B cell (primary cell): ENCODE measurements around the gene AUNIP. TPM values are rescaled to one million over a fixed set of nuclear protein-coding genes. Genes with fewer than 3 reads are reported as not detected.

ENCODE experiments used
- ATAC-seq: fragments of 200-7000 bp; cut with Tn5 transposase; one replicate; pipeline ENCODE4 v1.10.0; 2021; ENCODE audit warnings: low read depth, mild to moderate bottlenecking, moderate number of reproducible peaks, moderate library complexity
- CTCF ChIA-PET: fragments of 350-600 bp; sonication (Branson Sonifier 250); formaldehyde crosslinking; loops from one replicate; lab custom pipeline; 2021; ENCODE audit warnings: antibody characterized with exemption, inconsistent platforms; lab: Charles Lee
- POLR2A ChIA-PET: fragments of 350-600 bp; sonication (Branson Sonifier 250); formaldehyde crosslinking; loops from one replicate; lab custom pipeline; 2021; ENCODE audit warnings: antibody characterized with exemption; lab: Charles Lee
- DNase-seq: peaks from one replicate; pipeline ENCODE4 v3.0.0; 2013
- H2AFZ ChIP-seq: 2 replicates; pipeline ENCODE4 v1.6.1; 2012; ENCODE audit warnings: mild to moderate bottlenecking, low read depth, low read length; ENCODE audit not compliant: insufficient read depth, poor library complexity, severe bottlenecking
- H3K27ac ChIP-seq, 2 donors: 1 replicate in 1 of 2; 2 replicates in 1 of 2; pipeline ENCODE4 v1.5.1; 2012 to 2013; ENCODE audit warnings: low read length in 2 of 2, mild to moderate bottlenecking in 2 of 2, moderate library complexity in 1 of 2
- H3K27me3 ChIP-seq, 4 experiments: fragments of 200-600 bp in 1 of 4; sonication (generic) in 1 of 4; replicated peaks in 1 of 4; 1 replicate in 2 of 4; 2 replicates in 2 of 4; pipeline versions ENCODE4 v1.6.1 to v1.7.0; 2013 to 2016; ENCODE audit warnings: low read length in 3 of 4, mild to moderate bottlenecking in 2 of 4, mixed read lengths in 1 of 4, moderate library complexity in 1 of 4; ENCODE audit not compliant: insufficient read depth in 4 of 4, control insufficient read depth in 3 of 4; ENCODE audit errors: control extremely low read depth in 1 of 4
- H3K36me3 ChIP-seq, 2 experiments: replicated peaks in 1 of 2; 1 replicate in 1 of 2; 2 replicates in 1 of 2; pipeline versions ENCODE4 v1.6.1 to v1.7.1; 2013; ENCODE audit warnings: low read length in 1 of 2; ENCODE audit not compliant: insufficient read depth in 2 of 2, control insufficient read depth in 1 of 2; ENCODE audit errors: control extremely low read depth in 1 of 2, extremely low read depth in 1 of 2
- H3K4me1 ChIP-seq, 2 donors: fragments of 200-600 bp in 1 of 2; sonication (generic) in 1 of 2; 1 replicate in 1 of 2; 2 replicates in 1 of 2; pipeline versions ENCODE4 v1.5.1 to v1.6.1; 2013 to 2017; ENCODE audit warnings: low read length in 2 of 2; ENCODE audit not compliant: control insufficient read depth in 2 of 2, insufficient read depth in 2 of 2
- H3K4me2 ChIP-seq: replicated peaks from 2 replicates; pipeline ENCODE3; 2012; ENCODE audit warnings: mild to moderate bottlenecking, low read depth, low read length; ENCODE audit not compliant: poor library complexity, severe bottlenecking
- H3K4me3 ChIP-seq, 5 experiments: fragments of 200-600 bp in 1 of 5; sonication (generic) in 1 of 5; 1 replicate in 3 of 5; 2 replicates in 2 of 5; pipeline versions ENCODE4 v1.5.1 to v1.7.0; 2011 to 2016; ENCODE audit warnings: low read length in 4 of 5, mild to moderate bottlenecking in 4 of 5, low read depth in 2 of 5, control low read depth in 1 of 5, moderate library complexity in 1 of 5; ENCODE audit not compliant: insufficient read depth in 1 of 5; ENCODE audit errors: control extremely low read depth in 1 of 5, extremely low read depth in 1 of 5
- H3K79me2 ChIP-seq: fragments of 200-600 bp; sonication (generic); one replicate; pipeline ENCODE4 v1.6.0; 2016; ENCODE audit warnings: low read length; ENCODE audit not compliant: control insufficient read depth, insufficient read depth
- H3K9ac ChIP-seq: fragments of 200-600 bp; sonication (generic); 2 replicates; pipeline ENCODE4 v1.6.1; 2017; ENCODE audit warnings: mild to moderate bottlenecking, low read length, moderate library complexity
- H3K9me3 ChIP-seq, 3 donors: one replicate each; pipeline versions ENCODE4 v1.6.1 to v1.7.1; 2013; ENCODE audit warnings: low read length in 2 of 3; ENCODE audit not compliant: control insufficient read depth in 2 of 3, insufficient read depth in 1 of 3; ENCODE audit errors: control extremely low read depth in 1 of 3
- H4K20me1 ChIP-seq: 2 replicates; pipeline ENCODE4 v1.6.0; 2012; ENCODE audit warnings: mild to moderate bottlenecking, low read length; ENCODE audit not compliant: insufficient read depth, control insufficient read depth, poor library complexity, severe bottlenecking
- H3K27ac Mint-ChIP-seq: one replicate; pipeline ENCODE4 v1.8.0; 2021; ENCODE audit warnings: mixed read lengths
- H3K27me3 Mint-ChIP-seq: one replicate; pipeline ENCODE4 v1.8.0; 2021; ENCODE audit warnings: mixed read lengths
- H3K4me1 Mint-ChIP-seq: one replicate; pipeline ENCODE4 v1.8.0; 2021; ENCODE audit warnings: mixed read lengths
- H3K4me3 Mint-ChIP-seq: one replicate; pipeline ENCODE4 v1.8.0; 2021; ENCODE audit warnings: mixed read lengths
- H3K9me3 Mint-ChIP-seq: one replicate; pipeline ENCODE4 v1.8.0; 2022; ENCODE audit warnings: mixed read lengths; ENCODE audit not compliant: insufficient read depth
- CTCF ChIP-seq: fragments of 200-600 bp; IDR thresholded peaks from one replicate; pipeline ENCODE4 v1.8.0; 2022; ENCODE audit warnings: antibody characterized with exemption, mild to moderate bottlenecking
- EZH2 ChIP-seq: IDR thresholded peaks from 2 replicates; pipeline ENCODE4 v1.6.1; 2012; ENCODE audit warnings: borderline replicate concordance, low read depth, mild to moderate bottlenecking, moderate library complexity, low read length; ENCODE audit not compliant: insufficient read depth, poor library complexity, severe bottlenecking
- WGBS: methylation state at CpG from one replicate; pipeline ENCODE4 v1.1.5; 2013; ENCODE audit warnings: missing lambda C conversion rate; ENCODE audit not compliant: insufficient coverage; 5-methylcytosine and 5-hydroxymethylcytosine counted together
- intact Hi-C: fragments of 100-400 bp; cut with micrococcal nuclease; formaldehyde crosslinking; loops from one replicate; pipeline ENCODE4 v1.10.0; 2022
- polyA plus RNA-seq: library from polyadenylated mRNA; depleted of rRNA; stranded (reverse); fragments of >200 nt; gene quantifications from 2 replicates; pipeline ENCODE4 v1.2.3, GENCODE V29; 2012
- total RNA-seq, 2 donors: library from RNA; stranded (reverse); fragments of 120-200 nt in 1 of 2; gene quantifications; 1 replicate in 1 of 2; 2 replicates in 1 of 2; pipeline versions ENCODE4 v1.2.3 to v1.2.4, GENCODE V29; 2013 to 2022

AUNIP gene
- total and polyA plus RNA-seq, 2 donors (not counting 1 experiment from before 2014, with no cell fraction given) = 0.27 TPM; not detected in 1

GRCh38 chr1:25798666-25799351 is 60.4 kb downstream of the AUNIP start:
- H3K79me2 ChIP-seq = peaks cover 4% of the 10 kb centered on the region
- peaks cover 13 to 21% of the 10 kb centered on the region in 2 donors for H3K4me1 ChIP-seq
- 89% methylated on average over 5 of the region's 8 CpGs for WGBS
- H3K4me2 ChIP-seq = no peak overlapping the region
- ATAC-seq (no peak), DNase-seq (no peak)
- Mint-ChIP-seq H3K4me3 (peak overlapping the region; percentile 72), H3K27me3 (no peaks in the 10 kb centered on the region), H3K4me1 (peaks cover 27% of the 10 kb centered on the region), H3K9me3 (no peaks in the 10 kb centered on the region), H3K27ac (no peak overlapping the region)
- intact Hi-C loops = loop anchor here (5.0 kb wide), 2 partner anchors 252 to 297 kb away; no protein-coding TSS in a partner anchor
- no peak overlapping the region for H2AFZ ChIP-seq
- no peak overlapping the region for H3K9ac ChIP-seq
- H3K27me3 ChIP-seq = peaks cover 0 to 4% (median 0%) of the 10 kb centered on the region in 4 experiments
- POLR2A ChIA-PET = no interaction called here
- H3K36me3 ChIP-seq = no peaks in the 10 kb centered on the region
- no peak for TF ChIP-seq EZH2
- TF ChIP-seq CTCF = no peak
- H3K27ac ChIP-seq = no peak overlapping the region
- CTCF ChIA-PET = interaction anchor here (1.2 to 3.3 kb wide), 3 partner anchors 10 to 190 kb away, joined by 3 to 13 read pairs (median 6); no protein-coding TSS in a partner anchor
- H3K4me3 ChIP-seq = no peak overlapping the region
- H4K20me1 ChIP-seq = no peaks in the 10 kb centered on the region
- H3K9me3 ChIP-seq = no peaks in the 10 kb centered on the region

GRCh38 chr1:25797939-25798338 is 61.3 kb downstream of the AUNIP start:
- Histone ChIP-seq H3K36me3 (no peaks in the 10 kb centered on the region), H3K4me2 (no peak overlapping the region), H3K9ac (no peak overlapping the region), H3K4me1 (peaks cover 10 to 21% of the 10 kb centered on the region in 2 donors), H3K79me2 (peaks cover 4% of the 10 kb centered on the region), H2AFZ (no peak overlapping the region), H4K20me1 (no peaks in the 10 kb centered on the region), H3K9me3 (no peaks in the 10 kb centered on the region), H3K4me3 (no peak overlapping the region), H3K27ac (no peak overlapping the region), H3K27me3 (peaks cover 0 to 4% (median 0%) of the 10 kb centered on the region in 4 experiments)
- CTCF ChIA-PET = interaction anchor here (0.9 to 3.3 kb wide), 2 partner anchors 184 to 189 kb away, joined by 3 to 13 read pairs; no protein-coding TSS in a partner anchor
- 93% methylated on average over 7 of the region's 8 CpGs for WGBS
- Mint-ChIP-seq H3K27me3 (no peaks in the 10 kb centered on the region), H3K4me3 (no peak overlapping the region), H3K9me3 (no peaks in the 10 kb centered on the region), H3K4me1 (peaks cover 25% of the 10 kb centered on the region), H3K27ac (no peak overlapping the region)
- no peak for TF ChIP-seq EZH2
- no peak for TF ChIP-seq CTCF
- intact Hi-C loops = loop anchor here (5.0 kb wide), 2 partner anchors 251 to 296 kb away; no protein-coding TSS in a partner anchor
- peak; percentile 36 for DNase-seq
- ATAC-seq = no peak
- POLR2A ChIA-PET = no interaction called here
